Large intestine (tissue), 3 donors: Measurements from ENCODE around the gene FSD2. TPM values are rescaled to one million over a fixed set of nuclear protein-coding genes. Genes with fewer than 3 reads are reported as not detected.

ENCODE experiments used
- DNase-seq, 2 donors: peaks; one replicate each; pipeline versions ENCODE4 v3.0.0 to v3.0.0-alpha.2; 2013
- H3K27ac ChIP-seq: one replicate; pipeline ENCODE4 v1.5.1; 2013; ENCODE audit warnings: low read length
- H3K27me3 ChIP-seq: 2 replicates; pipeline ENCODE4 v1.6.1; 2013; ENCODE audit warnings: low read length; ENCODE audit not compliant: control insufficient read depth, insufficient read depth
- H3K36me3 ChIP-seq: 2 replicates; pipeline ENCODE4 v1.6.1; 2013; ENCODE audit warnings: low read length; ENCODE audit not compliant: control insufficient read depth, insufficient read depth
- H3K4me1 ChIP-seq: one replicate; pipeline ENCODE4 v1.6.1; 2013; ENCODE audit warnings: low read length; ENCODE audit not compliant: control insufficient read depth, insufficient read depth
- H3K4me3 ChIP-seq: one replicate; pipeline ENCODE4 v1.5.1; 2013; ENCODE audit warnings: low read length
- H3K9me3 ChIP-seq: one replicate; pipeline ENCODE4 v1.6.1; 2013; ENCODE audit warnings: mild to moderate bottlenecking, low read depth, low read length, moderate library complexity; ENCODE audit not compliant: control insufficient read depth
- WGBS: methylation state at CpG from one replicate; pipeline ENCODE4 v1.1.5; 2013; ENCODE audit warnings: low lambda C conversion rate; ENCODE audit not compliant: insufficient coverage; 5-methylcytosine and 5-hydroxymethylcytosine counted together
- polyA plus RNA-seq: library from polyadenylated mRNA; unstranded; fragments of 120-200 nt; gene quantifications from one replicate; pipeline ENCODE4 v1.2.1, GENCODE V29; 2013

Gene FSD2
- polyA plus RNA-seq, 1 donor, result 0.07 TPM

GRCh38 chr15:82742134-82742533 is 63.7 kb downstream of the FSD2 start:
- Histone ChIP-seq H3K4me1 (no peaks in the 10 kb centered on the region), H3K27ac (no peak overlapping the region), H3K9me3 (no peaks in the 10 kb centered on the region), H3K36me3 (no peaks in the 10 kb centered on the region), H3K27me3 (no peaks in the 10 kb centered on the region), H3K4me3 (no peak overlapping the region)
- no peak for DNase-seq
- no CpG with 5 or more reads among the region's 3 CpGs for WGBS

- WGBS, result 80% methylated on average over 1 of the region's 2 CpGs
Measured at GRCh38 chr15:82739086-82739485, 66.8 kb downstream of the FSD2 start.

GRCh38 chr15:82737975-82738374 is 67.9 kb downstream of the FSD2 start:
- no CpG with 5 or more reads among the region's 2 CpGs for WGBS
- H3K9me3 ChIP-seq, result no peaks in the 10 kb centered on the region
- H3K27me3 ChIP-seq, result no peaks in the 10 kb centered on the region
- no peaks in the 10 kb centered on the region for H3K4me1 ChIP-seq
- H3K27ac ChIP-seq, result no peak overlapping the region
- DNase-seq, result no peak
- no peaks in the 10 kb centered on the region for H3K36me3 ChIP-seq
- no peak overlapping the region for H3K4me3 ChIP-seq

More at GRCh38 chr15:82739086-82739485, 66.8 kb downstream of the FSD2 start:
- no peaks in the 10 kb centered on the region for H3K27me3 ChIP-seq
- H3K27ac ChIP-seq, result no peak overlapping the region
- DNase-seq, result no peak
- no peaks in the 10 kb centered on the region for H3K4me1 ChIP-seq
- no peak overlapping the region for H3K4me3 ChIP-seq
- no peaks in the 10 kb centered on the region for H3K9me3 ChIP-seq
- no peaks in the 10 kb centered on the region for H3K36me3 ChIP-seq

- Histone ChIP-seq H3K36me3 (no peaks in the 10 kb centered on the region), H3K4me3 (no peak overlapping the region), H3K27me3 (no peaks in the 10 kb centered on the region), H3K4me1 (no peaks in the 10 kb centered on the region), H3K27ac (no peak overlapping the region), H3K9me3 (no peaks in the 10 kb centered on the region)
- WGBS, result no CpG with 5 or more reads among the region's 2 CpGs
- DNase-seq, result no peak
Measured at GRCh38 chr15:82731527-82731926, 74.3 kb downstream of the FSD2 start.

GRCh38 chr15:82730022-82730530 is 75.8 kb downstream of the FSD2 start:
- no peak for DNase-seq
- Histone ChIP-seq H3K27me3 (no peaks in the 10 kb centered on the region), H3K4me1 (no peaks in the 10 kb centered on the region), H3K27ac (no peak overlapping the region), H3K36me3 (no peaks in the 10 kb centered on the region), H3K9me3 (no peaks in the 10 kb centered on the region), H3K4me3 (no peak overlapping the region)
- 87% methylated on average over 3 of the region's 11 CpGs for WGBS

- no CpG with 5 or more reads among the region's 10 CpGs for WGBS
- no peak overlapping the region for H3K4me3 ChIP-seq
- no peaks in the 10 kb centered on the region for H3K27me3 ChIP-seq
- no peaks in the 10 kb centered on the region for H3K9me3 ChIP-seq
- no peaks in the 10 kb centered on the region for H3K4me1 ChIP-seq
- H3K27ac ChIP-seq, result no peak overlapping the region
- H3K36me3 ChIP-seq, result no peaks in the 10 kb centered on the region
- DNase-seq, result no peak
Measured at GRCh38 chr15:82726816-82727215, 79.1 kb downstream of the FSD2 start.

GRCh38 chr15:82715003-82715402 is 90.9 kb downstream of the FSD2 start:
- Histone ChIP-seq H3K36me3 (no peaks in the 10 kb centered on the region), H3K4me1 (peaks cover 6% of the 10 kb centered on the region)
- WGBS, result no CpG with 5 or more reads among the region's 4 CpGs

GRCh38 chr15:82714016-82714415 is 91.9 kb downstream of the FSD2 start:
- DNase-seq, result no peak
- Histone ChIP-seq H3K27ac (no peak overlapping the region), H3K27me3 (peaks cover 8% of the 10 kb centered on the region), H3K4me1 (peaks cover 6% of the 10 kb centered on the region), H3K4me3 (no peak overlapping the region), H3K36me3 (no peaks in the 10 kb centered on the region), H3K9me3 (peaks cover 3% of the 10 kb centered on the region)
- WGBS, result no CpG with 5 or more reads among the region's 3 CpGs

More at GRCh38 chr15:82715003-82715402, 90.9 kb downstream of the FSD2 start:
- Histone ChIP-seq H3K27me3 (peaks cover 7% of the 10 kb centered on the region), H3K27ac (no peak overlapping the region), H3K4me3 (no peak overlapping the region), H3K9me3 (peaks cover 3% of the 10 kb centered on the region)
- no peak for DNase-seq

- no CpG with 5 or more reads among the region's 3 CpGs for WGBS
Measured at GRCh38 chr15:82712036-82712435, 93.8 kb downstream of the FSD2 start.

GRCh38 chr15:82710926-82711490 is 94.9 kb downstream of the FSD2 start:
- no CpG with 5 or more reads among the region's 26 CpGs for WGBS
- Histone ChIP-seq H3K27ac (no peak overlapping the region), H3K27me3 (peaks cover 15% of the 10 kb centered on the region), H3K4me1 (peaks cover 6% of the 10 kb centered on the region), H3K4me3 (no peak overlapping the region), H3K9me3 (peaks cover 3% of the 10 kb centered on the region), H3K36me3 (no peaks in the 10 kb centered on the region)
- DNase-seq, result no peak

More at GRCh38 chr15:82712036-82712435, 93.8 kb downstream of the FSD2 start:
- Histone ChIP-seq H3K4me3 (no peak overlapping the region), H3K27me3 (peaks cover 15% of the 10 kb centered on the region), H3K27ac (no peak overlapping the region), H3K4me1 (peaks cover 6% of the 10 kb centered on the region), H3K36me3 (no peaks in the 10 kb centered on the region), H3K9me3 (peaks cover 3% of the 10 kb centered on the region)
- DNase-seq, result no peak

GRCh38 chr15:82710208-82710555 is 95.7 kb downstream of the FSD2 start:
- Histone ChIP-seq H3K4me3 (peak overlapping the region; percentile 43), H3K9me3 (peaks cover 3% of the 10 kb centered on the region), H3K4me1 (peaks cover 6% of the 10 kb centered on the region), H3K27me3 (peaks cover 15% of the 10 kb centered on the region), H3K27ac (no peak overlapping the region), H3K36me3 (no peaks in the 10 kb centered on the region)
- no CpG with 5 or more reads among the region's 14 CpGs for WGBS
- DNase-seq, result no peak
